Thoracic aorta (tissue), 2 donors: Measurements from ENCODE around the gene SWAP70. TPM values are rescaled to one million over a fixed set of nuclear protein-coding genes. Genes with fewer than 3 reads are reported as not detected.

Experiments used
- ATAC-seq: fragments of 150-250 bp; one replicate; pipeline ENCODE4 v1.8.0; 2017; ENCODE audit warnings: low read depth; ENCODE audit not compliant: insufficient number of reproducible peaks, low FRiP score
- DNase-seq: peaks from one replicate; pipeline ENCODE4 v3.0.0-alpha.2; 2020; ENCODE audit warnings: low spot score
- H3K27ac ChIP-seq, 2 donors: fragments of 200-600 bp; sonication (generic); 1 replicate in 1 of 2; 2 replicates in 1 of 2; pipeline ENCODE4 v1.5.1; 2016; ENCODE audit warnings: mild to moderate bottlenecking in 2 of 2, moderate library complexity in 2 of 2
- H3K27me3 ChIP-seq: fragments of 200-600 bp; sonication (generic); replicated peaks from 2 replicates; pipeline ENCODE4 v1.6.0; 2016; ENCODE audit warnings: mild to moderate bottlenecking; ENCODE audit not compliant: insufficient read depth
- H3K36me3 ChIP-seq: fragments of 200-600 bp; sonication (generic); one replicate; pipeline ENCODE4 v1.5.1; 2016
- H3K4me1 ChIP-seq, 2 donors: fragments of 200-600 bp; sonication (generic); 1 replicate in 1 of 2; 2 replicates in 1 of 2; pipeline versions ENCODE4 v1.5.1 to v1.6.0; 2016; ENCODE audit warnings: low read depth in 2 of 2, mild to moderate bottlenecking in 1 of 2; ENCODE audit not compliant: control insufficient read depth in 1 of 2
- H3K4me3 ChIP-seq: fragments of 200-600 bp; sonication (generic); 2 replicates; pipeline ENCODE4 v1.5.1; 2016; ENCODE audit warnings: mild to moderate bottlenecking
- H3K9me3 ChIP-seq: fragments of 200-600 bp; sonication (generic); 2 replicates; pipeline ENCODE4 v1.5.1; 2016
- CTCF ChIP-seq: fragments of 200-600 bp; sonication (generic); IDR thresholded peaks from one replicate; pipeline ENCODE4 v1.5.1; 2019; ENCODE audit warnings: antibody characterized with exemption
- total RNA-seq, 2 donors: library from RNA; depleted of rRNA; stranded (reverse); fragments of >200 nt; gene quantifications; one replicate each; pipeline versions ENCODE4 v1.1.0 to v1.2.3, GENCODE V29; 2016

SWAP70 gene
- total RNA-seq, 2 donors from 2014 or later = 33.4 to 64.6 TPM

- DNase-seq (no peak), ATAC-seq (no peak)
- Histone ChIP-seq H3K4me1 (peaks cover 28 to 53% of the 10 kb centered on the region in 2 donors), H3K4me3 (no peak overlapping the region), H3K27ac (peak overlapping the region in 1 of 2 donors; percentile 6), H3K36me3 (no peaks in the 10 kb centered on the region), H3K9me3 (no peaks in the 10 kb centered on the region), H3K27me3 (no peaks in the 10 kb centered on the region)
- TF ChIP-seq CTCF = no peak
Observed at GRCh38 chr11:9711454-9712307, 47.8 kb downstream of the SWAP70 start.

GRCh38 chr11:9714272-9714940 lies 50.5 kb downstream of the SWAP70 start:
- DNase-seq (no peak), ATAC-seq (peak; percentile 64)
- no peaks in the 10 kb centered on the region for H3K27me3 ChIP-seq
- H3K36me3 ChIP-seq = no peaks in the 10 kb centered on the region
- H3K9me3 ChIP-seq = no peaks in the 10 kb centered on the region
- peaks cover 29 to 64% of the 10 kb centered on the region in 2 donors for H3K4me1 ChIP-seq
- H3K4me3 ChIP-seq = no peak overlapping the region
- TF ChIP-seq CTCF = no peak
- peak overlapping the region in 1 of 2 donors; percentile 12 for H3K27ac ChIP-seq

- no peak for DNase-seq
- no peaks in the 10 kb centered on the region for H3K9me3 ChIP-seq
- H3K4me3 ChIP-seq = peak overlapping the region; percentile 3
- H3K27ac ChIP-seq = peak overlapping the region in 1 of 2 donors; percentile 69
- H3K36me3 ChIP-seq = no peaks in the 10 kb centered on the region
- no peak for TF ChIP-seq CTCF
- H3K27me3 ChIP-seq = no peaks in the 10 kb centered on the region
- peaks cover 33 to 67% of the 10 kb centered on the region in 2 donors for H3K4me1 ChIP-seq
- no peak for ATAC-seq
Observed at GRCh38 chr11:9716275-9717039, 52.6 kb downstream of the SWAP70 start.

GRCh38 chr11:9717040-9717357 lies 53.1 kb downstream of the SWAP70 start:
- Histone ChIP-seq H3K36me3 (no peaks in the 10 kb centered on the region), H3K27ac (peak overlapping the region in 1 of 2 donors; percentile 69), H3K27me3 (no peaks in the 10 kb centered on the region), H3K4me3 (peak overlapping the region; percentile 3), H3K4me1 (peaks cover 33 to 62% of the 10 kb centered on the region in 2 donors), H3K9me3 (no peaks in the 10 kb centered on the region)
- DNase-seq (no peak), ATAC-seq (no peak)
- no peak for TF ChIP-seq CTCF

GRCh38 chr11:9717719-9718118 lies 53.8 kb downstream of the SWAP70 start:
- no peak for ATAC-seq

More at GRCh38 chr11:9717719-9718118, 53.8 kb downstream of the SWAP70 start:
- no peaks in the 10 kb centered on the region for H3K9me3 ChIP-seq
- H3K36me3 ChIP-seq = no peaks in the 10 kb centered on the region
- H3K27me3 ChIP-seq = no peaks in the 10 kb centered on the region
- H3K4me3 ChIP-seq = no peak overlapping the region
- no peak for DNase-seq
- H3K4me1 ChIP-seq = peaks cover 33 to 61% of the 10 kb centered on the region in 2 donors
- no peak for TF ChIP-seq CTCF
- H3K27ac ChIP-seq = peak overlapping the region; percentile 31 to 69
